Prostate gland (tissue), 2 donors: ENCODE data around the gene PHLPP1. TPM values are rescaled to one million over a fixed set of nuclear protein-coding genes. Genes with fewer than 3 reads are reported as not detected.

Experiments used
- DNase-seq: peaks from one replicate; pipeline ENCODE4 v3.0.0-alpha.2; 2019; ENCODE audit warnings: low spot score
- H3K27ac ChIP-seq, 2 donors: fragments of 200-600 bp; sonication (generic); 2 replicates each; pipeline ENCODE4 v1.5.1; 2017 to 2019
- H3K27me3 ChIP-seq: fragments of 200-600 bp; sonication (generic); replicated peaks from 2 replicates; pipeline ENCODE4 v1.5.1; 2019; ENCODE audit not compliant: insufficient read depth
- H3K36me3 ChIP-seq, 2 donors: fragments of 200-600 bp; sonication (generic); 1 replicate in 1 of 2; 2 replicates in 1 of 2; pipeline versions ENCODE4 v1.5.1 to v1.8.1; 2017 to 2019
- H3K4me1 ChIP-seq: fragments of 200-600 bp; sonication (generic); replicated peaks from 2 replicates; pipeline ENCODE4 v1.5.1; 2019
- H3K4me3 ChIP-seq, 2 donors: fragments of 200-600 bp; sonication (generic); 2 replicates each; pipeline ENCODE4 v1.5.1; 2017 to 2019
- H3K9me3 ChIP-seq: fragments of 200-600 bp; sonication (generic); 2 replicates; pipeline ENCODE4 v1.5.1; 2017
- CTCF ChIP-seq, 4 experiments: fragments of 200-600 bp in 2 of 4; fragments of 450-650 bp in 2 of 4; sonication (generic) in 2 of 4; IDR thresholded peaks; 1 replicate in 3 of 4; 2 replicates in 1 of 4; pipeline ENCODE4 v1.5.1; 2016 to 2019; ENCODE audit warnings: antibody characterized with exemption in 4 of 4, mild to moderate bottlenecking in 2 of 4, moderate library complexity in 2 of 4
- POLR2A ChIP-seq: fragments of 450-650 bp; IDR thresholded peaks from one replicate; pipeline ENCODE4 v1.6.1; 2016; ENCODE audit warnings: antibody characterized with exemption, mild to moderate bottlenecking
- POLR2AphosphoS5 ChIP-seq: sonication (generic); formaldehyde crosslinking; IDR thresholded peaks from one replicate; pipeline ENCODE4 v1.6.1; 2017; ENCODE audit warnings: antibody characterized with exemption
- WGBS: methylation state at CpG from one replicate; pipeline ENCODE4 v1.1.5; 2018; 5-methylcytosine and 5-hydroxymethylcytosine counted together
- intact Hi-C: fragments of 100-400 bp; cut with DNase I; formaldehyde crosslinking; loops from one replicate; pipeline ENCODE4 v1.14.2; 2022
- total RNA-seq, 2 donors: library from RNA; depleted of rRNA; stranded (reverse); fragments of >200 nt; gene quantifications; one replicate each; pipeline ENCODE4 v1.1.0, GENCODE V29; 2016

The PHLPP1 gene
- total RNA-seq, 2 donors from 2014 or later = 16.8 to 44.1 TPM

DNA sequence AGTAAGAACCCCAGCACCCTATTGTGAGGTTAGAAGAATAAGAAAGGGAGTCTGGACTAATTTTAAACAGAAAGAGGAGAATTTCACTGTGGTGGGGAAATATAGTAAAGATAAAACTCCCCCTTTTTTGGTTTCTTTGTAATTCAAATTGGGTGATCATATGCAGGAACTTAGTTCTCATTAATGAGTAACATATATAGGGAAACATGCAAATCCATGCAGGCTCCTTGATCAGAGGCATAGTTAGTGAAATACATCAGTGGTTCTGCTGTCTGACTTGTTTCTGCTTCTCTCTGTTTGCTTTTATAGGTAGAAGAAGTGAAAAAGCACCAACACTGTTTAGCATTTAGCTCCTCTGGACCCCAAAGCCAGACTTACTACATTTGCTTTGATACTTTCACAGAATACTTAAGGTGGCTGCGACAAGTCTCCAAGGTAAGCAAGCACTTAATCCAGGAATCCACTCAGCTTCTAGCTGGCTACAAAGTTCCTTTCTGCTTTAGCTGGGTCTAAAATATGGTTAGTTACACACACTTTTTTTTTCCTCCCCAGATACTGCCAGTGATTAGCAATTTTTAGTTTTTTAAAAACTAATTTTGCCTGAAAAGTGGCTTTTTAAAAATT is 123.2 kb downstream of the PHLPP1 start:
- no peak overlapping the region for H3K4me3 ChIP-seq
- TF ChIP-seq POLR2A = no peak
- no peak for TF ChIP-seq CTCF (IDR thresholded peaks at IDR 0.05)
- no peak for TF ChIP-seq POLR2AphosphoS5

GRCh38 chr18:62839874-62840713 is 124.8 kb downstream of the PHLPP1 start:
- H3K4me3 ChIP-seq = no peak overlapping the region
- 64% methylated on average over 2 of the region's 2 CpGs for WGBS
- no peaks in the 10 kb centered on the region for H3K4me1 ChIP-seq
- H3K27ac ChIP-seq = no peak overlapping the region
- DNase-seq = no peak
- no peaks in the 10 kb centered on the region for H3K9me3 ChIP-seq
- H3K36me3 ChIP-seq = no peaks in the 10 kb centered on the region
- intact Hi-C loops = no loop called here
- no peak for TF ChIP-seq POLR2A
- TF ChIP-seq CTCF (IDR thresholded peaks at IDR 0.05) = no peak
- TF ChIP-seq POLR2AphosphoS5 = no peak
- H3K27me3 ChIP-seq = no peaks in the 10 kb centered on the region

More for the DNA sequence above, 123.2 kb downstream of the PHLPP1 start:
- Histone ChIP-seq H3K27me3 (no peaks in the 10 kb centered on the region), H3K4me1 (no peaks in the 10 kb centered on the region), H3K36me3 (no peaks in the 10 kb centered on the region), H3K27ac (no peak overlapping the region), H3K9me3 (no peaks in the 10 kb centered on the region)
- intact Hi-C loops = no loop called here
- DNase-seq = no peak
- 86% methylated on average over 1 of the region's 1 CpG for WGBS

GRCh38 chr18:62841405-62841804 is 126.1 kb downstream of the PHLPP1 start:
- Histone ChIP-seq H3K36me3 (no peaks in the 10 kb centered on the region), H3K27me3 (no peaks in the 10 kb centered on the region), H3K4me3 (no peak overlapping the region), H3K27ac (no peak overlapping the region), H3K4me1 (no peaks in the 10 kb centered on the region), H3K9me3 (no peaks in the 10 kb centered on the region)
- no peak for DNase-seq
- intact Hi-C loops = no loop called here
- TF ChIP-seq CTCF (IDR thresholded peaks at IDR 0.05) (no peak), POLR2A (no peak), POLR2AphosphoS5 (no peak)
- WGBS = 93% methylated on average over 1 of the region's 1 CpG

- no peak overlapping the region for H3K4me3 ChIP-seq
- no peak overlapping the region for H3K27ac ChIP-seq
- TF ChIP-seq POLR2AphosphoS5 (no peak), CTCF (IDR thresholded peaks at IDR 0.05) (no peak), POLR2A (no peak)
- H3K27me3 ChIP-seq = no peaks in the 10 kb centered on the region
- H3K4me1 ChIP-seq = no peaks in the 10 kb centered on the region
- DNase-seq = no peak
- H3K9me3 ChIP-seq = no peaks in the 10 kb centered on the region
- WGBS = 98% methylated on average over 1 of the region's 1 CpG
- intact Hi-C loops = no loop called here
- H3K36me3 ChIP-seq = no peaks in the 10 kb centered on the region
These were observed 127.6 kb downstream of the PHLPP1 start for GRCh38 chr18:62842898-62843297.
